Neural cell (in vitro differentiated cells): ENCODE data around the gene LDHD. TPM values are rescaled to one million over a fixed set of nuclear protein-coding genes. Genes with fewer than 3 reads are reported as not detected.

ENCODE experiments used
- H2AFZ ChIP-seq: fragments of 200-600, 300-800 bp; sonication (generic), shearing (Covaris generic); 2 replicates; pipeline ENCODE4 v1.6.0; 2014; ENCODE audit warnings: low read depth, mild to moderate bottlenecking, antibody characterized with exemption, low read length, moderate library complexity
- H3F3A ChIP-seq: fragments of 200-600 bp; shearing (Covaris generic); 2 replicates; pipeline ENCODE4 v1.6.1; 2016; ENCODE audit warnings: mild to moderate bottlenecking, moderate library complexity, mixed read lengths, antibody characterized with exemption, low read length; ENCODE audit not compliant: insufficient read depth, poor library complexity, severe bottlenecking
- H3K27ac ChIP-seq: fragments of 200-600, 300-800 bp; sonication (generic), shearing (Covaris generic); 2 replicates; pipeline ENCODE4 v1.5.1; 2014; ENCODE audit warnings: mild to moderate bottlenecking, low read length, moderate library complexity
- H3K27me3 ChIP-seq: fragments of 300-800, 200-600 bp; sonication (generic), shearing (Covaris generic); 2 replicates; pipeline ENCODE4 v1.6.0; 2014; ENCODE audit warnings: mild to moderate bottlenecking, low read depth, low read length, moderate library complexity; ENCODE audit not compliant: insufficient read depth
- H3K36me3 ChIP-seq: fragments of 300-800, 200-600 bp; sonication (generic), shearing (Covaris generic); 2 replicates; pipeline ENCODE4 v1.5.1; 2014; ENCODE audit warnings: mild to moderate bottlenecking, antibody characterized with exemption, low read length, moderate library complexity; ENCODE audit not compliant: insufficient read depth
- H3K4me2 ChIP-seq: fragments of 300-800, 200-600 bp; sonication (generic), shearing (Covaris generic); 2 replicates; pipeline ENCODE4 v1.6.0; 2014; ENCODE audit warnings: mild to moderate bottlenecking, low read length
- H3K4me3 ChIP-seq: fragments of 300-800, 200-600 bp; sonication (generic), shearing (Covaris generic); 2 replicates; pipeline ENCODE4 v1.5.1; 2014; ENCODE audit warnings: mild to moderate bottlenecking, low read length, moderate library complexity
- H3K79me2 ChIP-seq: fragments of 200-600 bp; shearing (Covaris generic); replicated peaks from 2 replicates; pipeline ENCODE4 v1.6.0; 2014; ENCODE audit warnings: mild to moderate bottlenecking, low read length, moderate library complexity; ENCODE audit not compliant: insufficient read depth
- H3K9ac ChIP-seq: fragments of 300-800, 200-600 bp; sonication (generic), shearing (Covaris generic); 2 replicates; pipeline ENCODE4 v1.6.1; 2016; ENCODE audit warnings: mild to moderate bottlenecking, low read length, mixed read lengths
- H3K9me2 ChIP-seq: fragments of 200-600 bp; shearing (Covaris generic); 2 replicates; pipeline ENCODE4 v1.6.1; 2016; ENCODE audit warnings: mild to moderate bottlenecking, low read length, mixed read lengths; ENCODE audit not compliant: insufficient read depth
- H3K9me3 ChIP-seq: fragments of 200-600, 300-800 bp; sonication (generic), shearing (Covaris generic); 2 replicates; pipeline ENCODE4 v1.6.1; 2016; ENCODE audit warnings: mild to moderate bottlenecking, mixed run types, low read length, moderate library complexity, mixed read lengths
- H4K20me1 ChIP-seq: fragments of 200-600 bp; shearing (Covaris generic); 2 replicates; pipeline ENCODE4 v1.6.1; 2016; ENCODE audit warnings: mild to moderate bottlenecking, mixed run types; ENCODE audit not compliant: insufficient read depth
- EP300 ChIP-seq: fragments of 450-650 bp; conservative IDR thresholded peaks from 2 replicates; pipeline ENCODE4 v1.6.1; 2014; ENCODE audit warnings: antibody characterized with exemption, mild to moderate bottlenecking, moderate library complexity; ENCODE audit not compliant: poor library complexity, severe bottlenecking
- EZH2 ChIP-seq: fragments of 200-600, 300-800 bp; shearing (Covaris generic), sonication (generic); IDR thresholded peaks from 2 replicates; pipeline ENCODE4 v1.6.1; 2014; ENCODE audit warnings: antibody characterized with exemption, low read length, borderline replicate concordance, mild to moderate bottlenecking; ENCODE audit not compliant: insufficient read depth, poor library complexity, severe bottlenecking
- MXI1 ChIP-seq: fragments of 450-650 bp; conservative IDR thresholded peaks from 2 replicates; pipeline ENCODE4 v1.6.1; 2014; ENCODE audit warnings: antibody characterized with exemption, mild to moderate bottlenecking; ENCODE audit not compliant: poor library complexity, severe bottlenecking
- POLR2AphosphoS5 ChIP-seq: IDR thresholded peaks from 2 replicates; pipeline ENCODE4 v1.6.1; 2012
- RAD21 ChIP-seq: fragments of 450-650 bp; conservative IDR thresholded peaks from 2 replicates; pipeline ENCODE4 v1.6.1; 2014; ENCODE audit warnings: antibody characterized with exemption, mild to moderate bottlenecking, moderate library complexity
- SMC3 ChIP-seq: fragments of 450-650 bp; conservative IDR thresholded peaks from 2 replicates; pipeline ENCODE4 v1.6.1; 2014; ENCODE audit warnings: antibody characterized with exemption, mild to moderate bottlenecking, moderate library complexity; ENCODE audit not compliant: poor library complexity
- TAF1 ChIP-seq: IDR thresholded peaks from 2 replicates; pipeline ENCODE4 v1.6.1; 2012; ENCODE audit warnings: low read depth
- polyA plus RNA-seq: library from polyadenylated mRNA; depleted of rRNA; stranded (reverse); fragments of >200 nt; gene quantifications from 2 replicates; pipeline ENCODE4 v1.2.3, GENCODE V29; 2014
- TF ChIP-seq, protein P1 (sequence below): IDR thresholded peaks from 2 replicates; pipeline ENCODE4 v1.6.1; 2012; ENCODE audit warnings: borderline replicate concordance
- TF ChIP-seq, protein P2 (sequence below): fragments of 450-650 bp; IDR thresholded peaks from 2 replicates; pipeline ENCODE4 v1.5.1; 2014; ENCODE audit warnings: antibody characterized with exemption, mild to moderate bottlenecking, moderate library complexity; ENCODE audit not compliant: poor library complexity, severe bottlenecking

Gene LDHD
- polyA plus RNA-seq, 1 donor from 2014 or later: not detected

DNA sequence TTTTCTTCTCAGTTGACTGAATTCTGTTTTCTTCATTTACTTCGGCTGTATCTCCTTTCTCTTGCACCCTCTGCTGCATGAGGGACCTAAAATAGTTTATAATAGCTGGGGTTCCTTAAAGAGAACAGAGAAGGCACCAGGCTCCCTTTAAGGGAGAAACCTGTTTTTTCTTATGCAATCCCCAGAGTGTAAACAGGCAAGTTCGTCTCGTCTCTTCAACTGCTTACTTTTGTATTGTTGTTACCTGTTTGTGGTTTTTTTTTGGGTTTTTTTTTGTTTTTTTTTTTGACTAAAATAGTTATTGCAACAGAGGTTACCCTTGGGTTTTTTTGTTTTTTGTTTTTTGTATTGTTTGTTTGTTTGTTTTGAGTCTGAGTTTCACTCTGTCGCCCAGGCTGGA is 3.7 kb upstream of the LDHD start:
- TF ChIP-seq, protein P1, sequence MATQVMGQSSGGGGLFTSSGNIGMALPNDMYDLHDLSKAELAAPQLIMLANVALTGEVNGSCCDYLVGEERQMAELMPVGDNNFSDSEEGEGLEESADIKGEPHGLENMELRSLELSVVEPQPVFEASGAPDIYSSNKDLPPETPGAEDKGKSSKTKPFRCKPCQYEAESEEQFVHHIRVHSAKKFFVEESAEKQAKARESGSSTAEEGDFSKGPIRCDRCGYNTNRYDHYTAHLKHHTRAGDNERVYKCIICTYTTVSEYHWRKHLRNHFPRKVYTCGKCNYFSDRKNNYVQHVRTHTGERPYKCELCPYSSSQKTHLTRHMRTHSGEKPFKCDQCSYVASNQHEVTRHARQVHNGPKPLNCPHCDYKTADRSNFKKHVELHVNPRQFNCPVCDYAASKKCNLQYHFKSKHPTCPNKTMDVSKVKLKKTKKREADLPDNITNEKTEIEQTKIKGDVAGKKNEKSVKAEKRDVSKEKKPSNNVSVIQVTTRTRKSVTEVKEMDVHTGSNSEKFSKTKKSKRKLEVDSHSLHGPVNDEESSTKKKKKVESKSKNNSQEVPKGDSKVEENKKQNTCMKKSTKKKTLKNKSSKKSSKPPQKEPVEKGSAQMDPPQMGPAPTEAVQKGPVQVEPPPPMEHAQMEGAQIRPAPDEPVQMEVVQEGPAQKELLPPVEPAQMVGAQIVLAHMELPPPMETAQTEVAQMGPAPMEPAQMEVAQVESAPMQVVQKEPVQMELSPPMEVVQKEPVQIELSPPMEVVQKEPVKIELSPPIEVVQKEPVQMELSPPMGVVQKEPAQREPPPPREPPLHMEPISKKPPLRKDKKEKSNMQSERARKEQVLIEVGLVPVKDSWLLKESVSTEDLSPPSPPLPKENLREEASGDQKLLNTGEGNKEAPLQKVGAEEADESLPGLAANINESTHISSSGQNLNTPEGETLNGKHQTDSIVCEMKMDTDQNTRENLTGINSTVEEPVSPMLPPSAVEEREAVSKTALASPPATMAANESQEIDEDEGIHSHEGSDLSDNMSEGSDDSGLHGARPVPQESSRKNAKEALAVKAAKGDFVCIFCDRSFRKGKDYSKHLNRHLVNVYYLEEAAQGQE: no peak
- no peak for TF ChIP-seq SMC3
- TF ChIP-seq MXI1: no peak
- no peak for TF ChIP-seq EZH2
- TF ChIP-seq TAF1: no peak
- TF ChIP-seq, protein P2, sequence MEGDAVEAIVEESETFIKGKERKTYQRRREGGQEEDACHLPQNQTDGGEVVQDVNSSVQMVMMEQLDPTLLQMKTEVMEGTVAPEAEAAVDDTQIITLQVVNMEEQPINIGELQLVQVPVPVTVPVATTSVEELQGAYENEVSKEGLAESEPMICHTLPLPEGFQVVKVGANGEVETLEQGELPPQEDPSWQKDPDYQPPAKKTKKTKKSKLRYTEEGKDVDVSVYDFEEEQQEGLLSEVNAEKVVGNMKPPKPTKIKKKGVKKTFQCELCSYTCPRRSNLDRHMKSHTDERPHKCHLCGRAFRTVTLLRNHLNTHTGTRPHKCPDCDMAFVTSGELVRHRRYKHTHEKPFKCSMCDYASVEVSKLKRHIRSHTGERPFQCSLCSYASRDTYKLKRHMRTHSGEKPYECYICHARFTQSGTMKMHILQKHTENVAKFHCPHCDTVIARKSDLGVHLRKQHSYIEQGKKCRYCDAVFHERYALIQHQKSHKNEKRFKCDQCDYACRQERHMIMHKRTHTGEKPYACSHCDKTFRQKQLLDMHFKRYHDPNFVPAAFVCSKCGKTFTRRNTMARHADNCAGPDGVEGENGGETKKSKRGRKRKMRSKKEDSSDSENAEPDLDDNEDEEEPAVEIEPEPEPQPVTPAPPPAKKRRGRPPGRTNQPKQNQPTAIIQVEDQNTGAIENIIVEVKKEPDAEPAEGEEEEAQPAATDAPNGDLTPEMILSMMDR: no peak
- TF ChIP-seq RAD21: no peak
- TF ChIP-seq EP300: no peak
- TF ChIP-seq POLR2AphosphoS5: no peak
- H4K20me1 ChIP-seq: no peaks in the 10 kb centered on the region
- no peak overlapping the region for H3K27ac ChIP-seq
- H3K4me2 ChIP-seq: no peak overlapping the region
- H3F3A ChIP-seq: no peaks in the 10 kb centered on the region
- no peaks in the 10 kb centered on the region for H3K9me2 ChIP-seq
- H3K79me2 ChIP-seq: no peaks in the 10 kb centered on the region
- no peaks in the 10 kb centered on the region for H3K27me3 ChIP-seq
- no peaks in the 10 kb centered on the region for H3K9me3 ChIP-seq
- H2AFZ ChIP-seq: no peak overlapping the region
- H3K4me3 ChIP-seq: no peak overlapping the region
- H3K36me3 ChIP-seq: no peaks in the 10 kb centered on the region
- no peak overlapping the region for H3K9ac ChIP-seq

DNA sequence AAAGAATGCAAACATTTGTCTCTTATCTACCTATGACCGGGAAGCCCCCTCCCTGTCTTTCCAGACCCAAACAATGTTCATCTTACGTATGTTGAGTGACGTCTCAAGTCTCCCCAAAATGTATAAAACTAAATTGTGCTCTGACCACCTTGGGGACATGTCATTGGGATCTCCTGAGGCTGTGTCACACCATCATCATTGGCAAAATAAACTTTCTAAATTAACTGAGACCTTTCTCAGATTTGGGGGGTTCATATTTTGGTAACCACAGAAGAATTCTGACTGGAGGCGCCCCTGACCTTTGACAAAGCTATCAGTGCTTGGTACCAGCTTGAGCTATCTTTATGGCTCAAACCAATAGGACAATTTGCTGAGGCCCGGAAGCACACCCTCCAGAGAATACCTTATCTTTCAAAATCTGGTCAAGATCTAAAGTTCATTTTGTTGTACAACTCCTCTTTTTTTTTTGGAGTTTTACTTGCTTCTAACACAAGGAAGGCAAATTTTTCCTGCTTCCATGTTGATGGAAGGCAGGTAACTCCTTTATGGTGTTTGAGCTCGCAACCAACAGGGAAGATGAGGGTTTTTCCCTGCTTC is 2.5 kb upstream of the LDHD start:
- H3K9me2 ChIP-seq: no peaks in the 10 kb centered on the region
- H3K9ac ChIP-seq: no peak overlapping the region
- H3K79me2 ChIP-seq: no peaks in the 10 kb centered on the region
- H4K20me1 ChIP-seq: no peaks in the 10 kb centered on the region
- H3K27me3 ChIP-seq: no peaks in the 10 kb centered on the region
- TF ChIP-seq, protein P1: no peak
- TF ChIP-seq POLR2AphosphoS5 (no peak), EP300 (no peak), RAD21 (no peak), MXI1 (no peak), TAF1 (no peak), EZH2 (no peak), SMC3 (no peak)
- TF ChIP-seq, protein P2: no peak
- no peaks in the 10 kb centered on the region for H3F3A ChIP-seq
- no peak overlapping the region for H2AFZ ChIP-seq
- no peak overlapping the region for H3K4me3 ChIP-seq
- H3K27ac ChIP-seq: no peak overlapping the region
- no peak overlapping the region for H3K4me2 ChIP-seq
- H3K36me3 ChIP-seq: no peaks in the 10 kb centered on the region
- no peaks in the 10 kb centered on the region for H3K9me3 ChIP-seq
